ENCODE results near the gene KLHDC8B.

KLHDC8B gene

DNA sequence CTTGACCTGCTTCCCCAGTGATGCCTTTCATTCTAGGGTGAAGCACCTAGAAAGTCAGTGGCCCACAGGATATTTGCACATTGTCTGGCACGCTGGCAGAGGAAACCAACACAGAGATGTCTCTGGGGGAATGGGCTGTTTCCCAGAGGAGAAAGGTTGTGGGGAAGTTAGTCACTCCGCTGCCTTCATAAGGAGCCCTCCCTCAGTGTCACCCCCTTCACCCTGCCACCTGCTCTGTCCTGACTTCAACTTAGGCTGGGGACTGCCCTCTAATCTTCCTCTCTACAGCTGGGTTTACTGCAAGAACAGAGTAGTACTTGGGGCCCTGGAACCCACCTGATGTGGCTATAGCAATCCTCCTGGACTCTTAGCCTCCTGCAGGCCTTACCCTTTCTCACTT is 5.7 kb downstream of the KLHDC8B start:
- no peak for DNase-seq (ENCODE audit: low read depth)
- TF ChIP-seq, protein P1, sequence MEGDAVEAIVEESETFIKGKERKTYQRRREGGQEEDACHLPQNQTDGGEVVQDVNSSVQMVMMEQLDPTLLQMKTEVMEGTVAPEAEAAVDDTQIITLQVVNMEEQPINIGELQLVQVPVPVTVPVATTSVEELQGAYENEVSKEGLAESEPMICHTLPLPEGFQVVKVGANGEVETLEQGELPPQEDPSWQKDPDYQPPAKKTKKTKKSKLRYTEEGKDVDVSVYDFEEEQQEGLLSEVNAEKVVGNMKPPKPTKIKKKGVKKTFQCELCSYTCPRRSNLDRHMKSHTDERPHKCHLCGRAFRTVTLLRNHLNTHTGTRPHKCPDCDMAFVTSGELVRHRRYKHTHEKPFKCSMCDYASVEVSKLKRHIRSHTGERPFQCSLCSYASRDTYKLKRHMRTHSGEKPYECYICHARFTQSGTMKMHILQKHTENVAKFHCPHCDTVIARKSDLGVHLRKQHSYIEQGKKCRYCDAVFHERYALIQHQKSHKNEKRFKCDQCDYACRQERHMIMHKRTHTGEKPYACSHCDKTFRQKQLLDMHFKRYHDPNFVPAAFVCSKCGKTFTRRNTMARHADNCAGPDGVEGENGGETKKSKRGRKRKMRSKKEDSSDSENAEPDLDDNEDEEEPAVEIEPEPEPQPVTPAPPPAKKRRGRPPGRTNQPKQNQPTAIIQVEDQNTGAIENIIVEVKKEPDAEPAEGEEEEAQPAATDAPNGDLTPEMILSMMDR (IDR thresholded peaks at IDR 0.05; ENCODE audit: control insufficient read depth, insufficient read depth, low read depth, low read length, missing control alignments) = no peak
- H3K4me3 ChIP-seq (ENCODE audit: control insufficient read depth, low read depth, low read length) = no peak overlapping the region

DNA sequence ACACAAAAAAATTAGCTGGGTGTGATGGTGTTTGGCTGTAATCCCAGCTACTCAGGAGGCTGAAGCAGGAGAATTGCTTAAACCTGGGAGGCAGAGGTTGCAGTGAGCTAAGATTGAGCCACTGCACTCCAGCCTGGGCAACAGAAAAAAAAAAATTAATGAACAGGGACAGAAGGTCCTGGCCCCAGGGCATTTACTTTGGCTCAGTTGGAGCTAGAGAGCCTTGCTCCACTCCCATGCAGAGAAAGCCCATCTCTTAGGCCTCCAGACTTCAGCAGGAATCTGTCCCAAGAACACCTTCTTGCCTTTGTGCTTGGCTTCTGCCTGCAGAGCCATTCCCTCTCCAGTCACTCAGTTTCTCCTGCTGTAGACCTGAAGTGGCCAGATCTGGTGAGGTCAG is 8.7 kb downstream of the KLHDC8B start:
- no peak overlapping the region for H3K4me3 ChIP-seq (ENCODE audit: control insufficient read depth, low read depth, low read length)
- DNase-seq (ENCODE audit: low read depth) = no peak
- TF ChIP-seq, protein P1 (IDR thresholded peaks at IDR 0.05; ENCODE audit: control insufficient read depth, insufficient read depth, low read depth, low read length, missing control alignments) = no peak

DNA sequence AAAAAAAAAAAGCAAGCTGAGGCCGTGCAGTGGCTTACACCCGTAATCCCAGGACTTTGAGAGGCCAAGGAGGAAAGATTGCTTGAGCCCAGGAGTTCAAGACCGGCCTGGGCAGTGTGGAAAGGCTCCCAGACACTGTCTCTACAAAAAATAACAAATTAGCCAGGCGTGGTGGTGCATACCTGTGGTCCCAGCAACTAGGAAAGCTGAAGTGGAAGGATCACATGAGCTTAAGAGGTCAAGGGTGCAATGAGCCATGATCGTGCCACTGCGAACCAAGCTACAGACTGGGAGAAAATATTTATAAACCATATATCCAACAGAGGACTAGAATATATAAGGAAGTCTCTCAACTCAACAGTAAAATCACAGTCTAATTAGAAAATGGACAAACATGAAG is 10.0 kb downstream of the KLHDC8B start:
- DNase-seq (ENCODE audit: low read depth) = no peak
- TF ChIP-seq, protein P1 (IDR thresholded peaks at IDR 0.05; ENCODE audit: control insufficient read depth, insufficient read depth, low read depth, low read length, missing control alignments) = no peak

DNA sequence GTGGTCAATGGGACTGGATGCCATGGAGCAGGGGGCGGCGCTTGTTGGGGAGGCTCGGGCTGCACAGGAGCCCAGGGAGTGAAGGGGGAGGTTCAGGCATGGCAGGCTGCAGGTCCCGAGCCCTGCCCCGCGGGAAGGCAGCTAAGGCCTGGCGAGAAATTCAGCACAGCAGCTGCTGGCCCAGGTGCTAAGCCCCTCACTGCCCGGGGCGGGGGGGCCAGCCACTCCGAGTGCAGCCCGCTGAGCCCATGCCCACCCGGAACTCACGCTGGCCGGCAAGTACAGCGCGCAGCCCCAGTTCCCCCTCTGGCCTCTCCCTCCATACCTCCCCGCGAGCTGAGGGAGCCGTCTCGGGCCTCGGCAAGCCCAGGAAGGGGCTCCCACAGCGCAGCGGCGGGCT is 11.3 kb downstream of the KLHDC8B start:
- H3K4me3 ChIP-seq (ENCODE audit: control insufficient read depth, low read depth, low read length) = no peak overlapping the region
- TF ChIP-seq, protein P1 (IDR thresholded peaks at IDR 0.05; ENCODE audit: control insufficient read depth, insufficient read depth, low read depth, low read length, missing control alignments) = no peak
- DNase-seq (ENCODE audit: low read depth) = no peak

More for the DNA sequence above, 10.0 kb downstream of the KLHDC8B start:
- H3K4me3 ChIP-seq (ENCODE audit: control insufficient read depth, low read depth, low read length) = no peak overlapping the region

DNA sequence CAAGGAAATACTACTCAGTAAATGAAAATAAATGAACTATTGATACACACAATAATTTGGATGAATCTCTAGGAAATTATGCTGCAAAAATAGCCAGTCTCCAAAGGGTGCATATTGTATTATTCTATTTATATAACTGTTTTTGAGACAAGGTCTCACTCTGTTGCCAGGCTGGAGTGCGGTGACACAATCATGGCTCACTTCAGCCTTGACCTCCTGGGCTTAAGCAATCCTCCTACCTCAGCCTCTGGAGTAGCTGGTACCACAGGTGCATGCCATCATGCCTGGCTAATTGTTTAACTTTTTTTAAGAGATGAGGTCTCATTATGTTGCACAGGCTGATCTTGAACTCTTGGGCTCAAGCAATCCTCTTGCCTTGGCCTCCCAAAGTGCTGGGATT is 12.5 kb downstream of the KLHDC8B start:
- H3K4me3 ChIP-seq (ENCODE audit: control insufficient read depth, low read depth, low read length) = no peak overlapping the region
- DNase-seq (ENCODE audit: low read depth) = no peak
- TF ChIP-seq, protein P1 (IDR thresholded peaks at IDR 0.05; ENCODE audit: control insufficient read depth, insufficient read depth, low read depth, low read length, missing control alignments) = no peak

DNA sequence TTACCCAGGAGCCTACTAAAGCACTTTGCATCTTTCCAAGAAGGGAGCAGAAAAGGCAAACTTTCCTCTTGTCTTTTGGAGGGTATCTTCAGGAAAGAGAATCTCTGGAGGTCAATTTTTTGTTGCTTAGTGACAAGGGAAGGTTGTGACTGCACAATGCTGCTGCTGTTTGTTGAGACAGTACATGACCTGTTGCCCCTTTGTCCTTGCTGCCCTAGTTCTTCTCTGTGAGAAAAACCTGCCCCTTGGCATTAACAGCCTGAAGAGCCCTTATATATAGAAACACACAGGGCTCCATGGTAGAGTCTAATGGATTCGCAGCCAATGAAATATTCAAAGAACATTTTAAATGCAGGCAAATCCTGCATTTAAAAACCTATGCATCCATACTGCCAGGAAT is 20.3 kb downstream of the KLHDC8B start:
- H3K4me3 ChIP-seq (ENCODE audit: control insufficient read depth, low read depth, low read length) = no peak overlapping the region
- TF ChIP-seq, protein P1 (IDR thresholded peaks at IDR 0.05; ENCODE audit: control insufficient read depth, insufficient read depth, low read depth, low read length, missing control alignments) = no peak
- no peak for DNase-seq (ENCODE audit: low read depth)

DNA sequence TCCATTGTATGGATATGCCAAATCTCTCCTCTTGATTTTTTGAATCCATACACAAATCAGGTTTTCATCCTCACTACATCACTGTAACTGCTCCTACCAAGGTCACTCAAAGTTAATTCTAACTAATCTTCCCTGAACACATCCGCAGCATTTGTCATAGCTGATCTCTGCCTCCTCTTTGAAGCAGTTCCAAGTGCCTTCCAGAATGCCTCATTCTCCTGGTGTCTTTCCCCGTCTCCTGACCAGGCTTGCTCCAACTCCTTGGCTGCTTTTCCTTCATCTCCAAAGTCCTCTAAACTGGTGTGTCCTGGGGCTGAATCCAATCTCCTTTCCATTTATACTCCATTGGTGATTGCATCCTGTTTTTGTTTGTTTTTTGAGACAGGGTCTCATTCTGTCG is 26.8 kb downstream of the KLHDC8B start:
- no peak for DNase-seq (ENCODE audit: low read depth)
- TF ChIP-seq, protein P1 (IDR thresholded peaks at IDR 0.05; ENCODE audit: control insufficient read depth, insufficient read depth, low read depth, low read length, missing control alignments) = no peak
- H3K4me3 ChIP-seq (ENCODE audit: control insufficient read depth, low read depth, low read length) = no peak overlapping the region
